ENCODE measurements around the gene OXNAD1.

OXNAD1 gene, protein sequence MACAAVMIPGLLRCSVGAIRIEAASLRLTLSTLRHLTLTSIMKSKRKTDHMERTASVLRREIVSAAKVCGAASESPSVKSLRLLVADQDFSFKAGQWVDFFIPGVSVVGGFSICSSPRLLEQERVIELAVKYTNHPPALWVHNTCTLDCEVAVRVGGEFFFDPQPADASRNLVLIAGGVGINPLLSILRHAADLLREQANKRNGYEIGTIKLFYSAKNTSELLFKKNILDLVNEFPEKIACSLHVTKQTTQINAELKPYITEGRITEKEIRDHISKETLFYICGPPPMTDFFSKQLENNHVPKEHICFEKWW

DNA sequence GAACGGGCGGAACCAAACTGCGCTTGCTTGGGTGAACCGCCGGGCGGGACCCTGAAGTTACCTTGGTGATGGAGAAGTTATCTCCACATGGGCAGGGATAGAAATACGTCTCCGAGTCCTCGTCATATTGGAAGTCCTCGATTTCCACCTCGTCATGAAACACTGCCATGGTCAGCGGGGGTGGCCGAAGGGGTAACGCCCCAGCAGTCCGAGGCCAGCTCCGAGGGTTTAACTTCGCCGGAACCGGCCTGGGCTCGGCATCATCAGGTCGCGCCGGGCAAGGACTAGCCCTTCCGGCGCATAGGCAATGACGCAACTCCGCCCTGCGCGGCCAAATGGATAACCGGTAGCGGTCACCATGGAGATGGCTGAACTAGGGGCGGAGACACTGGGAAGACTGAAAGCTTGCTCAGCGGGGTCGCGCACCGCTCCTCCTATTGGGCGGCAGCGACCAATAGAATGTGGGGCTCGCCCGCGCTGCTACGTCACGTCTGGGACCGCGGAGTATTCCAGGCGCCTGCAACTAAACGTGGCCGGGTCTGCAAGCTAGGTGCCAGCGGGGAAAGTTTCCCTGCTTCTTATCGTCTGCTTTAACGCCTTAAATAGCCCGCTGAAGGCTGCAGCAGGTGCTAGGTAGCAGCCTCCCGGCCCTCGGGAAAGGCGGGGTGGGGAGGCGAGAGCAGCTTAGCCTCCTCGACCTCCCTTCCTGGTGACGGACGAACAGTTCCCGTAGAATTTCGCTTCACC lies at the start of gene OXNAD1, which contains the start of gene DPH3:
OXNAD1 (plus strand) TSS at position 505 of the 747 bp plus-strand sequence. CDS start 5,741 bp downstream, outside the sequence.
DPH3 (minus strand) TSS at position 236 of the 747 bp plus-strand sequence; CDS start at position 169, 67 bp downstream.
- peak; percentile 99 for DNase-seq (ENCODE audit: low read depth)

DNA sequence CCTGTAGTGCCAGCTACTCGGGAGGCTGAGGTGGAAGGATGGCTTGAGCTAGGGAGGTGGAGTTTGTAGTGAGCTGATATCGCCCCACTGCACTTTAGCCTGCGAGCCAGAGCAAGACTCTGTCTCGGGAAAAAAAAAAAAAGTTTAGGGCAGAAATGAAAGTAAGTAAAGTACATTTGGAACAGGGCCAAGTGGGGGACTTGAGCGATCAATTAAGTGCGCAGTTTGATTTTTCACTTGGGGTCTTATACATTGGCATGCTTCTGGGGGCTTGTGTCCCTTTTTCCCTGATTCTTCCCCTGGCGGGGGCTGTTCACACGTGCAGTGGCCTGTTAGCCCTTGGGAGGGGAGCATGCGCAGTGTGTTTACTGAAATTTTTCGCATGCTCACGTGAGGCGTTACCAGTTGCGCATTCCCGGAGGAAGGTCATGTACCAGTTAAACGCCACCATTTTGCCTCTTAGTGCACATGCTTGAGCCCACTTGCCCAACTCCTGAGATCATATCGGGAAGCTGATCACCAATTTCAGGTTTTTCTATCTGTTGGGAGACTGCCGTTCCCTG lies 48.6 kb upstream of the OXNAD1 start:
- no peak for DNase-seq (ENCODE audit: low read depth)

DNA sequence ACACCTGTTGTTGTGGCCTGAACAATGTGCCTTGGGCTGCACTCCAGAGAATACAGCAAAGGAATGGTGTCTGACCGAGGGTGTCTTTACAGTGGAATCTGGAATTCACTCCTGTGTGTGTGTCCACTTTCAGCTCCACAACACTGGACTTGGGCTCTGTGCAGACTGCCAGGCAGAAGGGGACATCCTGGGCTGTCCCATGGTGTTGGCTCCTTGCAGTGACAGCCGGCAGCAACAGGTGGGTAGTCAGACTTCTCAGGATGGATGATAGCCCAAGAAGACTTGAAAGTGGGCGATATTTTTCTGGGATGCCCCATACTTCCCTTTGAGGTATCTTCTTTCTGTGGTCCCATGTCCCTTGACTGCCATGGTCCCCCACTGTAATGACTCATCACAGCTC lies 45.2 kb upstream of the OXNAD1 start:
- DNase-seq (ENCODE audit: low read depth) = no peak

DNA sequence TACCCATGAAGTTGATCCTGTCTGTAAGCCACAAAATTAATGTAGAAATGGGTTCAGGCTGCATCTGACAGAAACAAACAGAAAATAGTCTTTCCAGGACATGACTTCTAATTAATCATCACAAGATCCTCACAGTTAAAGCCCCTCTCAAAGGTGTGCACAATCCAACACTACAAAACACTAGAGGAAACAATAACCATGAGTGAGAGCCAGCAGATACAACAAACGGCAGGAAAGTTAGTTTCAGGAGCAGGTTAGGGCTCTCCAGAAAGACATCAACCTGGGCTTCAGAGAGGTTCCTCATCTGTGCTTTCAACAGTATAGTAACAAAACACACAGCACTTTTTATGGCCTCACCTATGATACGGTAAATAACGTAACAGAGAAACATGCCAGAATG lies 43.0 kb upstream of the OXNAD1 start:
- DNase-seq (ENCODE audit: low read depth) = no peak

DNA sequence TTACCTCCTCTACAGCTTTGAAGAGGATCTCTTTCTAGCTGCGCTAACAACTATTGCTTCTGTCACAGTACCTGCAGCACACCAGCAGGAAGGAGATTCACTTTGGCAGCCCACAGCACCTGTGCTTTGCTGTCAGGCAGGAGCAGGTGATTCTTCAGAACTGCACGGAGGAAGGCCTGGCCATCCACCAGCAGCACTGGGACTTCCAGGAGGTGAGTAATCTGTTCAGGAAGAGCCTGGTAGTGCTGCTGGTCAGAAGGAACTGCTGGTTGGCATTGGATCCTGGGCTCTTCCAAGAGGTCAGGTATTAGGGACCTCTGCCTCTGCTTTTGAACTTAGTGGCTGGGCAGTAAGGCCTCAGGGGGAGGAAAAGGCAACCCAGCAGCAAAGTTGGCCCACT lies 42.5 kb upstream of the OXNAD1 start:
- no peak for DNase-seq (ENCODE audit: low read depth)

DNA sequence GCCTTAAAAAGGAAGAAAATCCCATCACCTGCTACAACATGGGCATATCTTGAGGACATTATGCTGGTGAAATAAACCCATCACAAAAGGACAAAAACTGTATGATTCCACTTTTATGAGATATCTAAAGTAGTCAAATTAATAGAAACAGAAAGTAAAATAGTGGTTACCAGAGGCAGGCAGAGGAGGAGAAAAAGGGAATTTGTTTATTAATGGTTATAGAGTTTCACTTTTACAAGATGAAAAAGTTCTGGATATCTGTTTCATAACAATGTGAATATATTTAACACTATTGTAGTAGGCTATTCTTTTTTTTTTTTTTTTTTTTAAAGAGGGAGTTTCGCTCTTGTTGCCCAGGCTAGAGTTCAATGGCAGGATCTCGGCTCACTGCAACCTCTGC lies 40.7 kb upstream of the OXNAD1 start:
- no peak for DNase-seq (ENCODE audit: low read depth)

DNA sequence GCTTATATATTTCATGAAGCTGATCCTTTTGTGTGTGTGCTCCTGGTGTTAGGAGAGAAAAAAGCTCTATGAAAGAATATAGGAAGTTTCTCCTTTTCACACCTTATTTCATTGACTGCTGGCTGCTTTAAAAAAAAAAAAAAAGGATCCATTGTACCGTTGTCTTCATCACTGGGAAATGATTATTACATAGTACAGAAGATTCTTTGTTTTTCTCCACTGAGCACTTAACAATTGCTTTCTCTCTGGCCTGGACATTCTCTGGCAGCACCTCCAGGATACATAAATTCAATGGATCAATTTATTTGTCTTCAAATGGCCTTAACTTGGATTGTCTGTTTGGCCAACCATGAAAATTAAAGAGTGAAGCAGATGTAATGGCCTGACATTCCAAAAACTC lies 37.4 kb upstream of the OXNAD1 start:
- DNase-seq (ENCODE audit: low read depth) = no peak

DNA sequence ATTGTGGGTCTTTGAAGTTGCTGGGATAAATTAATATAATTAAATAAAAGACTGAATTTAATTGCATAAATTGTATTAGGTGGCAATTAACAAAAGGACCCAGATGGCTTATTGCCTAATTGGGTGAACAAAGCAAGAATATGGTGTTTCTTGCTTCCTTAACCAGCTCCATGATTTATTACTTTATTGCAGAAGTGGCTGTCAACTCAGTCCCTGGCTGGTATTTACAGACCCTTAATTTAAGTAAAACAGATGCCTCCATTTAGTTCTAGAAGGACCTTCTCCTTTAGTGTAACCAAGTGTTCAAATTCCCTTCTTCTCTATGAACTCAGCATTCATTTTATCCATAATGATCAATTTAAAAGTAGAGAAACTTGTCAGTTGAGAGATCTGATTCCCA lies 35.3 kb upstream of the OXNAD1 start:
- DNase-seq (ENCODE audit: low read depth) = no peak

DNA sequence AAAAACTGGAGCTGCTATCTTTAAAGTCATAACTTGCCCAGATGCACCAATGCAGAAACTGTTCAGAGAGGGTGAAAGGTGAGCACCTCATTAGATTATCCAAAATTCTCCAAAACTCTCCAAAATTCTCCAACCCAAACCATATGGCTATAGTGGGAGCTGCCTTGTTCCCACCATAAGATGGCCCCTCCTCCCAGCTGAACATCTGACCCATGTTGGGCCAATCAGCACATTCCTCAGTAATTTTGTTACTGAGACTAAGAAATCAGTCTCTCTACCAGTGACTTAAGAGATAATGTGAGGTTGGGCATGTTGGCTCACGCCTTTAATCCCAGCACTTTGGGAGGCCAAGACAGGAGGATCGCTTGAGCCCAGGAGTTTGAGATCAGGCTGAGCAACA lies 33.0 kb upstream of the OXNAD1 start:
- DNase-seq (ENCODE audit: low read depth) = no peak

DNA sequence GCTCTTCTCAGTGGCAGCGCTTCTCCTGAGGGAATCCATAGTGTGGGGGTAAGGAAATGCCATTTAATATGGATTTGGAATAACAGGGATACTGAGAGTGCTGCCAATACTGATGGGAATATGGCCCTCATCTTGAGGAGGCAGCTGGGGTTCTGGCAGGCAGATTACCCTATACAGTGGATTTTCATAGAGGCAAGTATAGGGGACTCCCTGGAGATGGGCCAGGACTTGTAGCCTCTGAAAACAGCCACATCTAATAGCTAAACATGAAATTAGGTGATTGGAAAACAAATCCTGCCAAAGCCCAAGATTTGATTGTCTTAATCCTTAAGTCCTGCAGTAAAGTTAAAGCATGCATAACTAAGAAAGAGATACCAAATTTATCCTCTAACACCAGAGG lies 31.2 kb upstream of the OXNAD1 start:
- DNase-seq (ENCODE audit: low read depth) = no peak

DNA sequence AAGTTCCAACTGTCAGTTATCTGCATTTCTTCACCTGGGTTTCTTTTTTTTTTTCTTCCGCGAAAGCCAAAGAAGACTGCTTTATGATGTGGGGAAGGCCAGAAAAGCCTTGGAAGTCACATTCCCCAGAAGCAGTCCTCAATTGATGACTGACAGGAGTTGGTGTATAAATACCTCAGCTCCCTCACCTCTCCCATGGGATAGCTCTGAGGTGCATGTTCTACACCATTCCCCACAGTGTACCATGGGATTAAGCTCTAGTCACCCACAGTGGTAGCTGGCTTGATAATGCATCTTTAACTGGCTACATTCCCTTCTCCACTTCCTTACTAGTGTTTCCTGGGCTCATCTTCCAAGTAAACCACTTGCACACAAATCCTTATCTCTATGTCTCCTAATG lies 30.7 kb upstream of the OXNAD1 start:
- no peak for DNase-seq (ENCODE audit: low read depth)

DNA sequence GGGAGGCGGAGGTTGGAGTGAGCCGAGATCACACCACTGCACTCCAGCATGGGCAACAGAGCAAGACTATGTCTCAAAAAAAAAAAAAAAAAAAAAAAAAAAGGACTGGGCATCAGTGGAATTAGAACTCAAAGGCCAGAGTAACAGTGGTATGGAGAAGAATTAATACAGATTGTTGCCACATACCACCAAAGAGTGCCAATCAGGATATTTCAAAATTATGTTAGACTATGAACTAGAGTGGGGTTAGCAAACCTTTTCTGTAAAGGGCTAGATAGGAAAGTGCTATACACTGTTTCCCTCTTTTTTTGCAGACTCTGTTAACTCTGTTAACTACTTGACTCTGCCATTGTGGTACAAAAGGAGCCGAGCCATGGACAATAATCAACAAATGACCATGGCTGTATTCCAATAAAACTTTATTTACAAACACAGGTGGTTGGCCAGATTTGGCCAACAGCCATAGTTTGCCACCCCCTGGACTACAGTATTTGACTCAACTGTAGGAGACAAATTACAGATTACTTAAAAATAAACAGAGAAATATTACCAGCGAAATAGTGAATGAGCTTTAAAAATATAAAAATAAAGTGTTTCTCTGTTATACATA lies 28.9 kb upstream of the OXNAD1 start:
- no peak for DNase-seq (ENCODE audit: low read depth)

DNA sequence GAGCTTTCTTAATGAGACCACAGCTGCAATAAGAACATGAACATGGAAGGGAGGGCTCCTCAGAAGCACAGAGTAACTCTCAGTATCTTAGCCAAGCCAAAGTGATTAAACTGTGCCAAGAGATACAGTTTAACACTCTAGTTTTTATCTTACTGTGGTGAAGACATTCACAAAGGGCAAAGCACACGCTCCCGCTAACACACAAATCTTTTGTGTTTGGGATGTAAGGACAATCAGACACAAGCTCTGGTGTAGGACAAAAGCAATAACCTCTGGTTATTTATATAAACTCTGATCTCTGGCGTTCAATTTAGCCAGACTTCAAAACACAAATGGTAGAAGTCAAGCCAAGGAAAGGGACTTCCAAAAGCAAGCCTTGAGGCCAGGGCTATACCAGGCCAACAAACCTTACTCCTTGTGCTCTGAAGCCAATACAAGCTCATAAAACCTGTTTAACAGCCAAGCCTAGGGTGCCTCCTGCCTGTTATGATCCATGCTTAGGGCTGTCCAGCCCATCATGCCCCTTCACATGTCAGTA lies 28.1 kb upstream of the OXNAD1 start:
- no peak for DNase-seq (ENCODE audit: low read depth)

DNA sequence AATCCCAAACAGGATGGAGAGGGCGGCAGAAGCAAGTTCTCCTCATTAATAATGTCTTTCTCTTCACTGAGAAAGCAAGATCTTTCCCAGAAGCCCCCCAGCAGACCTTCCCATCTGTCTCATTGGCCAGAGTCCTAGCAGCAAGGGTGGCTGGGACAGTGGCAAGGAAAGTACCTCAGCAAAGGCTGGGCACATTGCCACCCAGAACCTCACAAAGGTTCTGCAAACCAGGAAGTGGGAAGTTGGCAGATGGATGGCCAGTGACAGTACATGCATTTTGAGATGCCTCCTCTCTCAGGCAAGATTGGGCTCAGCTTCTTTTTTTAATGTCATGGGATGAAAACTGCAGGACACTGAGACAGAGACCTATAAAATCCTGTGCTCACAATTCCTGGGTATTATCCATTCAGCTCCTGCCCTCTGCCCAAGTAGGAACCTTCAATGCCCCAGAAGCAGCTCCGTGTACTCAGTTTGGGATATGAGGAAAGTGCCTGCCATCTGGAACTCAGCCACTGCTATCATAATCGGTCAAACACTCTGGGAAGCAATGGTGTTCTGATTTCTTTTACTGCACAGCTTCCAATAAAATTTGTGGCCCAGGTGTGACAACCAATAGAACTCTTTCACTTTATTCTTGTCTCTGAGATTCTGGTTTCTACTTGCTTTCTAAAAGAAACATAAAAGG lies 25.8 kb upstream of the OXNAD1 start:
- DNase-seq (ENCODE audit: low read depth) = no peak

DNA sequence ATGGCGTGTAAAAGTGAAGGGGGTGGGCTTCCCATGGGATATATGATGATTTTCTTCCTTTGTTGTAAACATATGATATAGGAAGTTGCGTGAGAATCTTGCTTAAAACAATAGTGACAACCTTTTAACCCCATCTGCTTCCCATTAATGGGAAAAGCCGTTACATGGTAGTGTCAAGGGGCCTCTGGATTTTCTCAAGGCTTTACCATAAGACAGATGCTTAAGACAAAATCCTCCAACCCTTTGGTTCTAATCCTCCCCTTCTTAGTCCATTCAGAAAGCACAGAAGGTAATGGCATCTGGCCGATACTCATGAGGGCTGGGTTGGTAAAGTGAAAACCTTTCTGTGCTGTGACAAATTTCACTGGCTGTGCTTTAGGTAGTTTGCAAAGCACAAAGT lies 25.2 kb upstream of the OXNAD1 start:
- no peak for DNase-seq (ENCODE audit: low read depth)

DNA sequence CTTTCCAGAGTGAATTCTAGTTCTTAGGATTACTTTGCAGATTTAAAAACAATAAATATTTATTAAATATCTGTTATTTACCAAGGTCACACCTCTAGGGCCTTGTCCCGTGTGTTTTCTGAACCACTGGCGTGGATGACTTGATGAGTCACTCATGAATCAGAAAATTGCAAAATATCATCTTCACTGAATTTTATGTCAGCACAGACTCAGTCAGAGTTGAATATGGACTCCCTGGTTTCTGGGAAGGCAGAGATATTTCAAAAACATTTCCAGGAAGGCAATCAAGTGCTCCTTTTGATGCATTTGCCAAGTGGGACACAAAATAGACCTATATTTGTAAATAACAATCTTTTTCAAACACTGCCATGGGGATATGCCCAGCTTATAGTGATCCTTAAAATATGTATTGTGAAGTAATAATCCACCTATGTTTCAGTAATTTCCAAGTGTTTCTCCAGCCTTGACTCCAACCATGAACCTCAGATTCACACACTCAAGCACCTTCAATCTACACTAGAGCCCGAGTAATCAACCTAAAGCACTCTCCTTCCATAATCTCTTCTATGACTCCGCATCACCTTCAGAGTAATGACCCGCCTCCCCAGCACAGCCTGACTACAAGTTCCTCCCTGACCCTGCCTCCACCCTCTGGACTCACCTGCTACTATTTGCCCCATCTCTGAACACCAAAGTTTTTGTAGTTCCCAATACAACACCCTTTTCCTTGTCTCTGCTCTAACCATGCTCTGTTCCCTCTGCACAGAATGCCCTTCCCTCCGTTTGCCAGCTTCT lies 24.6 kb upstream of the OXNAD1 start:
- DNase-seq (ENCODE audit: low read depth) = no peak

DNA sequence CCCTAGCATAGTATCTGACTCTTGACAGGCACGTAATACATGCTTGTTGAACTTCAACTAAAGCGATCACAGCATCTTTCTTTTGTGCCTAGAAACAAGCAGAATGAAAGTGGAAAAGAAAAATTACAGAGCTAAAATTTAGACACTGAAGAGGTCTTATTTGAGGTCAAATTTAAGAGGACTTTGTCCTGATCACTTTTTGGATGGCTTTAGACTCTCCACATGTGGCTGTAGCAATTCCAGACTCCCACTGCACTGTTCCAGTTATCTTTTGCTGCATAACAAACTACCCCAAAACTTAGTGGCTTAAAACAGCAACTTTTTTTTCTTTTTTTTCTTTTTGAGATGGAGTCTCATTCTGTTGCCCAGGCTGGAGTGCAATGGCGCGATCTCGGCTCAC lies 23.8 kb upstream of the OXNAD1 start:
- DNase-seq (ENCODE audit: low read depth) = no peak

DNA sequence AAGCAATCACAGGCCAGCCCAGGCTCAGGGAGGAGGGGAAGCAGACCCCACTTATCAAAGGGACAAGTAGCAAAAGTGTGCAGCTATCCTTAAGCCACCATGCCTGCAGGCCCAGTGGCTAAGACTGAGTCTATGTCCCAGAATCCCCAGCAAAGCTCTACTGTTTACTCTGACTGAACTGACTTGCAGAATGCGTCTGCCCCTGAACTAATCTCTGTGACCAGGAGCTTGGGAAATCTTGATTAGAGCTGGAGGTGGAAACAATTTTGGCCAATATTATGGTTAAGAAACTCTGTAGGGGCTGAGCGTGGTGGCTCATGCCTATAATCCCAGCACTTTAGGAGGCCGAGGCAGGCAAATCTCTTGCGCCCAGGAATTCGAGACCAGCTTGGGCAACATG lies 22.8 kb upstream of the OXNAD1 start:
- DNase-seq (ENCODE audit: low read depth) = no peak

DNA sequence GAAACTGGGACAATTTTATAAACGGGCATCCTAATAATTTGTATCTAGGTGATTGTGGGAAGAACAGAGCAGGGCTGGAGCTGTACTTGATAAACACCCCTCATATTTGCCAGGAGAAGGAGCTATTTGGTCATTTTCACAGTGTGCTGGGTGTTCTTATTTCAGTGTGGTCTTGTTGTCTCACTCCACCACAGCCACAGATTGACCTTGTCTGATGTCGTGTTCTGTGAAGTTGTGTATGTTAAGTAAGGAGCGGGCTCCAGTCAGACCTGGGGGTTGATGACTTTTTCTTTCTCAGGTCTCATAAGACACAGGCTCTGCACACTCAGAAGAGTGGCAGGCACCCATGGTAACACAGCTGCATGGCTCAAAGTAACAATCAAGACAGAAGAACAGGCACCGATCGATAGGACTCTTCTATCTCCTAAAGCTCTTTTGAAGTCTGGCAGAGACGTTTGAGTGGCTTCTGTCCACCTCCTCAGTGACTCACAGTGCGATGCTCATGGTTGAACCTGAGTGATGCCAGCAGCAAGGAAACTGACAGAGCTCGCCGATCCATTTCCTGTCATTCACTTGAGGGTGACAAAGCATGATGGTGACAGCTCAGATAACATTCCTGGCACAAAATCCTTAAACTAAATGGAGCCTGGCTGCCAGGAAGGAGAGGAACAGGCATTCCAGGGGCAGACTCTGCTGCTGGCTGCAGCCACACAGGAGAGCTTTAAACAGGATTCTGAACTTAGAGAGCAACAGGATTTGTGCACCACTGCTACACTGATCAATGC lies 21.1 kb upstream of the OXNAD1 start:
- no peak for DNase-seq (ENCODE audit: low read depth)

DNA sequence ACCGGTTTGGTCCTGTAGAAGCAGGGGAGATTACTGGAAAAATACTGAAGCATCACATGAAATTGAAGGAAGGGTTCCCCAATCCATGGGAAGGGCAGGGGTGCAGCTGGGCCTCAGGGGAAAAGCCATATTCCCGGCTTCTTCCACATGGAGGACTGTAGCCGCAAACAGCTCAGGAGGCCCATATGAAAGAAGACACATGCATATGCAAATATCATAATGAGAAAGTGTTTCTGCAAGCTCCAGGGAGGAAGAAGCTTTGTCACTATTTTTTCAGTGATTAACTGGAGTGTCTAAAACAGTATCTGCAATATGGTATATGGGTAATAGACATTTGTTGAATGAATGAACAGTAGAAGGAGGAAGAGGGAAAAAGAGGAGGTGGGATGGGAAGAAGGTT lies 19.4 kb upstream of the OXNAD1 start:
- no peak for DNase-seq (ENCODE audit: low read depth)
